ENCODE data around the gene DOCK7.
"Not testable (repeated sequence)": the region's sequence is repeated elsewhere in the genome, so short reads cannot be mapped to it uniquely, and the experiment has no call there.

Gene DOCK7

GRCh38 chr1:62613325-62613727, 74.9 kb downstream of the DOCK7 start:
- DNase-seq (ENCODE audit: low read depth, low spot score): no peak

- DNase-seq (ENCODE audit: low read depth, low spot score): no peak
Measured at GRCh38 chr1:62612770-62613169, 75.4 kb downstream of the DOCK7 start.

- not testable (repeated sequence) for DNase-seq (ENCODE audit: low read depth, low spot score)
Measured at GRCh38 chr1:62610588-62610987, 77.6 kb downstream of the DOCK7 start.

- no peak for DNase-seq (ENCODE audit: low read depth, low spot score)
Measured at GRCh38 chr1:62608905-62609304, 79.3 kb downstream of the DOCK7 start.

- no peak for DNase-seq (ENCODE audit: low read depth, low spot score)
Measured at GRCh38 chr1:62601457-62601856, 86.7 kb downstream of the DOCK7 start.

GRCh38 chr1:62599044-62599443, 89.1 kb downstream of the DOCK7 start:
- no peak for DNase-seq (ENCODE audit: low read depth, low spot score)

GRCh38 chr1:62597281-62597680, 90.9 kb downstream of the DOCK7 start, which contains the start of gene ANGPTL3:
Gene ANGPTL3, plus strand, starts transcription at chr1:62597520. Its CDS starts 47 bp downstream, at chr1:62597567.
- DNase-seq (ENCODE audit: low read depth, low spot score): no peak

DNA sequence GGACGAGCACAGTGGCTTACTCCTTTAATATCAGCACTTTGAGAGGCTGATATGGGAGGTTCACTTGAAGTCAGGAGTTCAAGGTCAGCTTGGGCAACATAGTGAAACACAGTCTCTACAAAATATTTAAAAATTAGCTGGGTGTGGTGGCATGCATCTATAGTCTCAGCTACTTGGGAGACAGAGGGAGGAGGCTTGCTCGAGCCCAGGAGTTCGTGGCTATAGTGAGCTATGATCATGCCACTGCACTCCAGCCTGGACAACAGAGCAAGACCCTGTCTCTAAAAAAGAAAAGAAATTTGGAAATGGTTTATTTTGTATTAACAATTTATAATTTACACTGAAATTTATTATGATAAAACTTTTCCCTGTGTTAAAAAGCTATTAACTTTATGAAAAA, 92.5 kb downstream of the DOCK7 start:
- DNase-seq (ENCODE audit: low read depth, low spot score): no peak

DNA sequence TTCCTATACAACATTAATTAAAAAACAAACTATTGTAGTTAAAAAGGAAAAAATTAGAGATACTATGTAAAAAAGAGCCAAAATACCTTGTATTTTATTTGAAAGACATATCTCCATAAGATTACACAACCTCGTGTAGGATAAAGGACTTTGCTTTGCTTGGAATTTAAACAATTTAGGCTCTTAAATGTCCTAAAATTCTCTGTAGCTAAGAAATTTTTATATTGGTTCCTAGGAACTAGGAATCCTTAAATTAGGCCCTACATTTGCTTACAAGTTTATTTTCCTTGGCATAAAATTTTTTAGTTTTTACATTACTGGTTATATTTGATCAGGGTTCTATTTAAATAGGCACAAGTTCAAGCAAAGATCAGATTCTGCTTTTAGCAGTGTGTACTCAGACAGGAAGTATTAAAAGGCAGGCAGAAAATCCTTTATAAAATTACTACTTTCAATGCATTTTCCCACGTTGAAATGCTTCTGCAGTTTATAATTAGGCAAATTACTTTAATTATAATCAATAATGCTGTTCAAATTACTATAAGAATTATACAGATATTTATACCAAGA, 94.3 kb downstream of the DOCK7 start:
- no peak for DNase-seq (ENCODE audit: low read depth, low spot score)

GRCh38 chr1:62590970-62591368, 97.2 kb downstream of the DOCK7 start:
- DNase-seq (ENCODE audit: low read depth, low spot score): no peak

- no peak for DNase-seq (ENCODE audit: low read depth, low spot score)
Measured at GRCh38 chr1:62590255-62590969, 97.8 kb downstream of the DOCK7 start.

GRCh38 chr1:62589321-62589720, 98.9 kb downstream of the DOCK7 start:
- no peak for DNase-seq (ENCODE audit: low read depth, low spot score)

GRCh38 chr1:62588000-62588399, 100.2 kb downstream of the DOCK7 start:
- DNase-seq (ENCODE audit: low read depth, low spot score): no peak

- DNase-seq (ENCODE audit: low read depth, low spot score): no peak
Measured at GRCh38 chr1:62585469-62586155, 102.6 kb downstream of the DOCK7 start.

- no peak for DNase-seq (ENCODE audit: low read depth, low spot score)
Measured at GRCh38 chr1:62573675-62574074, 114.5 kb downstream of the DOCK7 start.

DNA sequence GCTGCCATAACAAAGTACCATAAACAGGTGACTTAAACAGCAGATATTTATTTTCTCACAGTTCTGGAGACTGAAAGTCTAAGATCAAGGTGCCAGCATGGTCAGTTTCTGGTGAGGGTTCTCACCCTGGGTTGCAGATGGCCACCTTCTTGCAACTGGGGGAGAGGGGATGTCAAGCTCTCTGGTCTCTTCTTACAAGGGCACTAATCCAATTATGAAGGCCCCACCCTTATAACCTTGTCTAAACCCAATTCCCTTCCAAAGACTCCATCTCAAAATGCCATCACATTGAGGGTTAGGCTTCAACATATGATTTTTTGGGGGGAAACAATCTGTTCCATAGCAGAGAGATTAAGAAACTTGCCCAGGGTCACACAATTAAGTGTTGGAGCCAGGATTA, 115.7 kb downstream of the DOCK7 start:
- no peak for DNase-seq (ENCODE audit: low read depth, low spot score)

- DNase-seq (ENCODE audit: low read depth, low spot score): not testable (repeated sequence)
Measured at GRCh38 chr1:62571517-62571916, 116.7 kb downstream of the DOCK7 start.

GRCh38 chr1:62567926-62568325, 120.3 kb downstream of the DOCK7 start:
- not testable (repeated sequence) for DNase-seq (ENCODE audit: low read depth, low spot score)

DNA sequence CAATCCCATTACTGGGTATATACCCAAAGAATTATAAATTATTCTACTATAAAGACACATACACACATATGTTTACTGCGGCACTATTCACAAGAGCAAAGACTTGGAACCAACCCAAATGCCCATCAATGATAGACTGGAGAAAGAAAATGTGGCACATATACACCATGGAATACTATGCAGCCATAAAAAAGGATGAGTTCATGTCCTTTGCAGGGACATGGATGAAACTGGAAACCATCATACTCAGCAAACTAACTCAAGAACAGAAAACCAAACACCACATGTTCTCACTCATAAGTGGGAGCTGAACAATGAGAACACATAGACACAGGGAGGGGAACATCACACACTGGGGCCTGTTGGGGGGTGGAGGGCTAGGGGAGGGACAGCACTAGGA, 121.0 kb downstream of the DOCK7 start:
- DNase-seq (ENCODE audit: low read depth, low spot score): not testable (repeated sequence)

DNA sequence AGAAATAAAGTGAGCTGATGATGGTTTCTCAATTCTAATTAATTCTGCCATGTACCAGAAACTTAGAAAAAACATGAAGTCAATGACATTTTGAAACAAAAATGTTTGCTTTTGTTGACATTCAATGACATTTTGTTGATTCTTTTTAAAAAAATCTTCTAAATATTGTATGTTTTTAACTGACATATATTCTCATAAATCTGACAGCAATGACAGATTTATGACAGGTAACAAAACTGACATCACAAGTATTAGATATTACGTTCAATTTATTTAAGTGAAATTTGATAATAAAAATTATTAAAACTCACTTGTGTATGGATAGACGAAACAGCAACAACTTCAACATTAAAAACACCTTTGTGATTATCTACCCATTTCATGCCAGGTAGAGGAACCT, 126.9 kb downstream of the DOCK7 start:
- no peak for DNase-seq (ENCODE audit: low read depth, low spot score)

DNA sequence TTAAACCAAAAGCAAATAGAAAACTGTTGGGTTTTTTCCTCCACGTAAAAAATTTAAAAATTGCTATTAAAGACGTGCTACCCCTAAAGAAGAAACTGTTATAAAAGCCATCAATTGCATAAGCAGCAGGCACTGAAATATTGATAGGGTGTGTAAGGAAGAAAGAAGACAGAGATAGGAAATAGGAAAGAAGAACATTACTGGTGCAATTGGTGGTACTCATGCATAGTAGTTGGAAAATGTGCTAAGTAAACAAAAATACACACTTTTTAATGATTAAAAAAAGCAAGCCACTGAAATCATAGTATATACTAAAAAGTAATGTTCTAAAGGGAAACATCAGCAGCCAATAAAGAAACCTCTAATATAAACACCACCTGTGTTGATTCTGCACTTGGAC, 143.6 kb downstream of the DOCK7 start:
- DNase-seq (ENCODE audit: low read depth, low spot score): no peak

- no peak for DNase-seq (ENCODE audit: low read depth, low spot score)
Measured at GRCh38 chr1:62541048-62541447, 147.1 kb downstream of the DOCK7 start.

DNA sequence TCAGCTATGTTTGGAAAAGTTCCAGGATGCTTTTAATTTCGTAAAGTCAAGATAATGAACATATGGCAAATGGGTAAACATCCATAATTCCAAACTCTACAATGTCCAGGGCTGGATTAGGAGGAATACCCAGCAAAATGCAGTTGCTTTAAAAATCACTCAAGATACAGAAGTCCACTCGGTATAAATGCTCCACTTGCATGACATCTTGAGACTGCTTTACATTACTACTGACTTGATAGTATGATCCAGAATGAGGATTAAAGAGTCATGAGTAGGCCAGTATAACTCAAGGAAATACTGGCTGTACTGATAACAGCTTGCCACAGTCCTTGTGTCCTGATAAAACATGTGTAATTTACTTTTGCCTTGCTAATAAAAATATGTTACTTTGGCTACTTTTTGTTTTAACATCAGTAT, 149.1 kb downstream of the DOCK7 start:
- no peak for DNase-seq (ENCODE audit: low read depth, low spot score)

Measured in activated naive CD8-positive, alpha-beta T cell treated with anti-CD3 and anti-CD28 coated beads, Interleukin-2, amount 50 U/mL, for 16 hours (primary cell).